Endothelial cell of umbilical vein (primary cell): ENCODE results near the gene THSD4. TPM values are rescaled to one million over a fixed set of nuclear protein-coding genes. Genes with fewer than 3 reads are reported as not detected.

Source experiments
- BruUV-seq: library from RNA; stranded (reverse); fragments of 400-500 nt; replicated peaks from 2 replicates; lab custom pipeline; 2021; lab: Mats Ljungman, UMichigan
- CTCF ChIA-PET: fragments of 300-600, 350-600 bp; sonication (Branson Sonifier 250); formaldehyde crosslinking; loops from one replicate; lab custom pipeline; 2021; ENCODE audit warnings: antibody characterized with exemption, inconsistent platforms; lab: Charles Lee
- POLR2A ChIA-PET: fragments of 300-600, 350-600 bp; sonication (Branson Sonifier 250); formaldehyde crosslinking; loops from one replicate; lab custom pipeline; 2021; ENCODE audit warnings: antibody characterized with exemption, inconsistent platforms; lab: Charles Lee
- DNase-seq: peaks from one replicate; pipeline ENCODE4 v3.0.0-alpha.2; 2011; ENCODE audit warnings: low read depth, low spot score
- FAIRE-seq: peaks from 2 replicates; lab custom pipeline; 2011; peaks lifted over from hg19 to GRCh38; lab: Jason Lieb, UNC
- H2AFZ ChIP-seq: 2 replicates; pipeline ENCODE4 v1.6.0; 2012; ENCODE audit warnings: low read depth, low read length, control low read depth, inconsistent platforms
- H3K27ac ChIP-seq: 2 replicates; pipeline ENCODE4 v1.5.1; 2011; ENCODE audit warnings: low read depth, mild to moderate bottlenecking, control low read depth, low read length, moderate library complexity; ENCODE audit not compliant: insufficient read depth
- H3K27me3 ChIP-seq, 2 experiments: 2 replicates each; pipeline versions ENCODE4 v1.6.0 to v1.6.1; 2011; ENCODE audit warnings: low read length in 2 of 2, mixed read lengths in 1 of 2; ENCODE audit not compliant: control insufficient read depth in 2 of 2, insufficient read depth in 2 of 2
- H3K36me3 ChIP-seq, 2 experiments: 2 replicates in 1 of 2; 3 replicates in 1 of 2; pipeline ENCODE4 v1.5.1; 2011; ENCODE audit warnings: low read length in 2 of 2, mild to moderate bottlenecking in 1 of 2, moderate library complexity in 1 of 2; ENCODE audit not compliant: control insufficient read depth in 2 of 2, insufficient read depth in 2 of 2; ENCODE audit errors: extremely low read depth in 1 of 2
- H3K4me1 ChIP-seq: 3 replicates; pipeline ENCODE4 v1.5.1; 2011; ENCODE audit warnings: mild to moderate bottlenecking, low read length; ENCODE audit not compliant: control insufficient read depth, insufficient read depth; ENCODE audit errors: extremely low read depth
- H3K4me2 ChIP-seq: 2 replicates; pipeline ENCODE4 v1.6.1; 2011; ENCODE audit warnings: low read length, control low read depth, mixed read lengths; ENCODE audit not compliant: insufficient read depth
- H3K4me3 ChIP-seq, 3 experiments: fragments of 200-600 bp in 1 of 3; sonication (generic), shearing (Covaris generic) in 1 of 3; replicated peaks in 1 of 3; 2 replicates each; pipeline ENCODE4 v1.5.1; 2011 to 2016; ENCODE audit warnings: control low read depth in 3 of 3, low read length in 3 of 3, mild to moderate bottlenecking in 2 of 3, inconsistent platforms in 1 of 3, low read depth in 1 of 3, moderate library complexity in 1 of 3; ENCODE audit not compliant: insufficient read depth in 1 of 3
- H3K79me2 ChIP-seq: 2 replicates; pipeline ENCODE4 v1.6.0; 2012; ENCODE audit warnings: low read length, inconsistent platforms; ENCODE audit not compliant: control insufficient read depth, insufficient read depth
- H3K9ac ChIP-seq: replicated peaks from 2 replicates; pipeline ENCODE3; 2011; ENCODE audit warnings: low read length, control low read depth; ENCODE audit not compliant: insufficient read depth; ENCODE audit errors: extremely low read depth
- H3K9me1 ChIP-seq: replicated peaks from 3 replicates; pipeline ENCODE4 v1.6.0; 2011; ENCODE audit warnings: mild to moderate bottlenecking, low read length; ENCODE audit not compliant: control insufficient read depth, insufficient read depth; ENCODE audit errors: extremely low read depth
- H3K9me3 ChIP-seq: replicated peaks from 2 replicates; pipeline ENCODE4 v1.5.1; 2012; ENCODE audit warnings: low read length, inconsistent platforms; ENCODE audit not compliant: control insufficient read depth, insufficient read depth
- H4K20me1 ChIP-seq: replicated peaks from 2 replicates; pipeline ENCODE3; 2011; ENCODE audit warnings: mild to moderate bottlenecking, low read length; ENCODE audit not compliant: control insufficient read depth, insufficient read depth; ENCODE audit errors: extremely low read depth
- EZH2 ChIP-seq: IDR thresholded peaks from 2 replicates; pipeline ENCODE4 v1.6.1; 2012; ENCODE audit warnings: borderline replicate concordance, low read depth, mild to moderate bottlenecking, moderate library complexity, low read length, inconsistent platforms; ENCODE audit not compliant: severe bottlenecking
- FOS ChIP-seq: IDR thresholded peaks from 2 replicates; pipeline ENCODE4 v1.6.1; 2011; ENCODE audit warnings: mild to moderate bottlenecking, low read length, moderate library complexity, borderline replicate concordance; ENCODE audit not compliant: insufficient read depth
- GATA2 ChIP-seq: IDR thresholded peaks from 2 replicates; pipeline ENCODE4 v1.7.0; 2011; ENCODE audit warnings: low read depth, mild to moderate bottlenecking, moderate library complexity, mixed read lengths, low read length; ENCODE audit not compliant: insufficient read length, insufficient read depth
- JUN ChIP-seq: IDR thresholded peaks from 2 replicates; pipeline ENCODE4 v1.6.1; 2011; ENCODE audit warnings: borderline replicate concordance, low read depth; ENCODE audit not compliant: insufficient read length, insufficient read depth
- MYC ChIP-seq: IDR thresholded peaks from one replicate; pipeline ENCODE4 v1.6.1; 2011; ENCODE audit warnings: mild to moderate bottlenecking, low read depth, low read length
- POLR2A ChIP-seq: IDR thresholded peaks from 2 replicates; pipeline ENCODE4 v1.6.1; 2012; ENCODE audit warnings: low read depth, mild to moderate bottlenecking, control low read depth, low read length
- dilution Hi-C: fragments of 300-500 bp; cut with MboI; formaldehyde crosslinking; loops from one replicate; pipeline ENCODE4 v1.15.0; 2019; ENCODE audit warnings: low sequenced_read_pairs; ENCODE audit not compliant: extremely low pct_ligation_motif_present
- intact Hi-C: fragments of 100-400 bp; cut with micrococcal nuclease; formaldehyde crosslinking; loops from one replicate; pipeline ENCODE4 v1.10.0; 2022
- polyA plus RNA-seq, 4 experiments: library from polyadenylated mRNA; depleted of rRNA in 3 of 4; stranded (reverse) in 3 of 4; unstranded in 1 of 4; fragments of >200 nt; gene quantifications; 2 replicates each; pipeline versions ENCODE4 v1.2.1 to v1.2.3, GENCODE V29; 2011 to 2012; ENCODE audit warnings: missing spikeins in 1 of 4
- total RNA-seq: library from RNA; stranded (reverse); gene quantifications from 2 replicates; pipeline ENCODE4 v1.2.3, GENCODE V29; 2021
- TF ChIP-seq, protein P1 (sequence below), 2 donors: IDR thresholded peaks; 1 replicate in 1 of 2; 2 replicates in 1 of 2; pipeline ENCODE4 v1.5.1; 2011; ENCODE audit warnings: low read length in 2 of 2, mild to moderate bottlenecking in 2 of 2, moderate library complexity in 2 of 2, control low read depth in 1 of 2, inconsistent platforms in 1 of 2, low read depth in 1 of 2; ENCODE audit not compliant: insufficient read depth in 1 of 2; ENCODE audit errors: extremely low read depth in 1 of 2
- TF ChIP-seq, protein P2 (sequence below): IDR thresholded peaks from 2 replicates; pipeline ENCODE4 v1.6.1; 2011; ENCODE audit not compliant: insufficient read depth, insufficient read length

THSD4 gene
- total and polyA plus RNA-seq, 2 donors (not counting 3 experiments of a cell fraction or from before 2014, with no cell fraction given) = 9.9 to 25.4 TPM

DNA sequence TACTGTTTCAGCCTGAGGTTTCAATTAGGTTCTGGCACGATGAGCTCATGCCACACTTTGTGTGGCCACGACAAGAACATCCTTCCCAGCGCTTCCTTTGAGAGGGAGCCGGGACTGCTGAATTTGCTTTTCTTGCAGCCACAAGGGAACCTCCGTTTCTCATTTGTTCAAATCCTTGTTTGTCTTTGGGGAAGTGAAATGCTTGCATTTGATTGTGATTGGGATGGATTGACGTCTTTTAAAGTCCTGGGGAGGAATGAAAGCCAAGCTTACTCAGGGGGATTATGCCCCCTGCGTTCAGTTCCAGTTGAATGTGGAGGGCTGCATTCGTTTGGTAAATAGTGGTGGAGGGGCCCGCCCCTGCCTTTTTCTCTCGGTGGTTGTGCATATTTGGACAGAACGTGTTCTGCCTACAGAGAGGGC, 277.6 kb downstream of the THSD4 start:
- DNase-seq = no peak
- Histone ChIP-seq H3K9ac (no peak overlapping the region), H3K4me3 (no peak overlapping the region), H3K27me3 (no peaks in the 10 kb centered on the region), H3K4me1 (peaks cover 5% of the 10 kb centered on the region), H2AFZ (no peak overlapping the region), H3K9me3 (no peaks in the 10 kb centered on the region), H3K79me2 (no peaks in the 10 kb centered on the region), H4K20me1 (no peaks in the 10 kb centered on the region), H3K36me3 (no peaks in the 10 kb centered on the region), H3K27ac (no peak overlapping the region), H3K9me1 (no peaks in the 10 kb centered on the region), H3K4me2 (no peak overlapping the region)
- dilution Hi-C loops (no loop called here), intact Hi-C loops (no loop called here)
- CTCF ChIA-PET = interaction anchor here (1.2 kb wide), 1 partner anchor 381 kb away, joined by 3 read pairs; no protein-coding TSS in a partner anchor
- POLR2A ChIA-PET = no interaction called here
- FAIRE-seq = no peak
- no TSS peak for BruUV-seq
- no peak for TF ChIP-seq MYC
- TF ChIP-seq, protein P1, sequence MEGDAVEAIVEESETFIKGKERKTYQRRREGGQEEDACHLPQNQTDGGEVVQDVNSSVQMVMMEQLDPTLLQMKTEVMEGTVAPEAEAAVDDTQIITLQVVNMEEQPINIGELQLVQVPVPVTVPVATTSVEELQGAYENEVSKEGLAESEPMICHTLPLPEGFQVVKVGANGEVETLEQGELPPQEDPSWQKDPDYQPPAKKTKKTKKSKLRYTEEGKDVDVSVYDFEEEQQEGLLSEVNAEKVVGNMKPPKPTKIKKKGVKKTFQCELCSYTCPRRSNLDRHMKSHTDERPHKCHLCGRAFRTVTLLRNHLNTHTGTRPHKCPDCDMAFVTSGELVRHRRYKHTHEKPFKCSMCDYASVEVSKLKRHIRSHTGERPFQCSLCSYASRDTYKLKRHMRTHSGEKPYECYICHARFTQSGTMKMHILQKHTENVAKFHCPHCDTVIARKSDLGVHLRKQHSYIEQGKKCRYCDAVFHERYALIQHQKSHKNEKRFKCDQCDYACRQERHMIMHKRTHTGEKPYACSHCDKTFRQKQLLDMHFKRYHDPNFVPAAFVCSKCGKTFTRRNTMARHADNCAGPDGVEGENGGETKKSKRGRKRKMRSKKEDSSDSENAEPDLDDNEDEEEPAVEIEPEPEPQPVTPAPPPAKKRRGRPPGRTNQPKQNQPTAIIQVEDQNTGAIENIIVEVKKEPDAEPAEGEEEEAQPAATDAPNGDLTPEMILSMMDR (IDR thresholded peaks at IDR 0.05; ENCODE audit: extremely low read depth in 1 of 2, insufficient read depth in 1 of 2, low read depth in 1 of 2, low read length in 2 of 2) = no peak
- TF ChIP-seq, protein P2, sequence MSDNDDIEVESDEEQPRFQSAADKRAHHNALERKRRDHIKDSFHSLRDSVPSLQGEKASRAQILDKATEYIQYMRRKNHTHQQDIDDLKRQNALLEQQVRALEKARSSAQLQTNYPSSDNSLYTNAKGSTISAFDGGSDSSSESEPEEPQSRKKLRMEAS = no peak
- no peak for TF ChIP-seq FOS
- no peak for TF ChIP-seq POLR2A
- no peak for TF ChIP-seq JUN
- TF ChIP-seq EZH2 = no peak
- TF ChIP-seq GATA2 = no peak
